ENCODE data around the gene UQCC5. TPM values are rescaled to one million over a fixed set of nuclear protein-coding genes. Genes with fewer than 3 reads are reported as not detected.

UQCC5 gene
- polyA plus RNA-seq (2011; rRNA removed), result 9.3 and 11.7 TPM in 2 replicates
- polyA plus RNA-seq (2012; cell fraction: cytosol; rRNA removed), result 82.0 and 95.5 TPM in 2 replicates
- 7.6 and 32.8 TPM in 2 replicates for polyA plus RNA-seq (2012; cell fraction: nucleus; rRNA removed)
- 60.8 to 66.7 TPM (median 63.3 TPM) in 3 replicates for polyA plus RNA-seq (2017; fragmentation: RNase III; extraction: RNeasy Plus Mini Kit Qiagen cat#74134 plus additional on column Dnase treatment)
- polyA minus RNA-seq (2011; rRNA and poly(A)+ RNA removed), result 3.9 and 4.3 TPM in 2 replicates

GRCh38 chr3:52536369-52537164 lies at the start of gene UQCC5:
Gene UQCC5, plus strand, starts transcription at chr3:52536605. Its CDS starts 151 bp downstream, at chr3:52536756.
- Histone ChIP-seq H3K9me3 (no peaks in the 10 kb centered on the region), H3K4me1 (peaks cover 26% of the 10 kb centered on the region), H3K4me2 (peak within 1 kb of the TSS; percentile 85), H3K27ac (peak within 1 kb of the TSS; percentile 86 to 95), H3K4me3 (peak within 1 kb of the TSS; percentile 73)
- FAIRE-seq (no peak), ATAC-seq (peak; percentile 85 to 95), DNase-seq (ENCODE audit: low read depth in 1 of 2, low spot score in 1 of 2) (peak; percentile 89 to 97)
- ChIA-PET POLR2A (interaction anchor here (0.5 to 1.0 kb wide), 7 partner anchors 10 to 157 kb away, joined by 3 to 7 read pairs (median 3); no protein-coding TSS in a partner anchor), CTCF (interaction anchor here (0.8 to 1.0 kb wide), 2 partner anchors 14 to 64 kb away, joined by 3 to 6 read pairs; no protein-coding TSS in a partner anchor)
- under 1% methylated on average over 32 of the region's 65 CpGs for WGBS (ENCODE audit: missing lambda C conversion rate)
- TF ChIP-seq ELK1 (IDR thresholded peaks at IDR 0.05; ENCODE audit: low read depth, low read length) (no peak), EP300 (IDR thresholded peaks at IDR 0.05) (no peak), FOXS1 (CRISPR knock-in tag; IDR thresholded peaks at IDR 0.05) (no peak), PBX3 (IDR thresholded peaks at IDR 0.05) (no peak), CTCF (IDR thresholded peaks at IDR 0.05) (no peak), PHF8 (IDR thresholded peaks at IDR 0.05; ENCODE audit: borderline replicate concordance, low read depth) (peak; percentile 62), FOSB (CRISPR knock-in tag; IDR thresholded peaks at IDR 0.05) (no peak), HMGXB4 (CRISPR knock-in tag; IDR thresholded peaks at IDR 0.05; ENCODE audit: borderline replicate concordance) (no peak), MYC (IDR thresholded peaks at IDR 0.05; ENCODE audit: borderline replicate concordance, low read length) (peak; percentile 53), CHD2 (IDR thresholded peaks at IDR 0.05; ENCODE audit: low read length, partially characterized antibody) (peak; percentile 60), RFX5 (IDR thresholded peaks at IDR 0.05) (peak; percentile 26; the same call in 1 of the 2 replicates), TP53 (CRISPR knock-in tag; IDR thresholded peaks at IDR 0.05) (no peak), REST (IDR thresholded peaks at IDR 0.05) (peak; percentile 65), GATA3 (IDR thresholded peaks at IDR 0.05; ENCODE audit: borderline replicate concordance) (no peak), TFCP2L1 (CRISPR knock-in tag; IDR thresholded peaks at IDR 0.05) (no peak), ATOH8 (CRISPR knock-in tag; IDR thresholded peaks at IDR 0.05; ENCODE audit: low read depth) (no peak), NPAS2 (CRISPR knock-in tag; IDR thresholded peaks at IDR 0.05; ENCODE audit: borderline replicate concordance) (no peak), POLR2A (IDR thresholded peaks at IDR 0.05; ENCODE audit: low read length) (peak; percentile 95), HOXA7 (CRISPR knock-in tag; IDR thresholded peaks at IDR 0.05) (no peak), CBX8 (IDR thresholded peaks at IDR 0.05) (no peak), ZNF302 (CRISPR knock-in tag; IDR thresholded peaks at IDR 0.05) (no peak), HEYL (CRISPR knock-in tag; IDR thresholded peaks at IDR 0.05) (no peak), BCL3 (IDR thresholded peaks at IDR 0.05) (peak; percentile 70; the same call in 2 of the 3 replicates), KDM5A (IDR thresholded peaks at IDR 0.05) (no peak), FOSL2 (IDR thresholded peaks at IDR 0.05) (no peak), FOSL2 (CRISPR knock-in tag; IDR thresholded peaks at IDR 0.05) (no peak), SREBF2 (IDR thresholded peaks at IDR 0.05) (no peak)
